Forelimb muscle (tissue), 1 donor: ENCODE measurements around the gene GSG1L. TPM values are rescaled to one million over a fixed set of nuclear protein-coding genes. Genes with fewer than 3 reads are reported as not detected.
"Not testable (repeated sequence)": the region's sequence is repeated elsewhere in the genome, so short reads cannot be mapped to it uniquely, and the experiment has no call there.

Source experiments
- DNase-seq: peaks from one replicate; pipeline ENCODE4 v3.0.0-alpha.2; 2013; ENCODE audit warnings: low read depth
- polyA plus RNA-seq: library from polyadenylated mRNA; unstranded; fragments of 120-200 nt; gene quantifications from one replicate; pipeline ENCODE4 v1.2.1, GENCODE V29; 2013; ENCODE audit not compliant: insufficient read length

The GSG1L gene
- polyA plus RNA-seq, 1 donor, result 2.0 TPM

- no peak for DNase-seq
These were observed 113.2 kb downstream of the GSG1L start for GRCh38 chr16:27950206-27950887.

DNA sequence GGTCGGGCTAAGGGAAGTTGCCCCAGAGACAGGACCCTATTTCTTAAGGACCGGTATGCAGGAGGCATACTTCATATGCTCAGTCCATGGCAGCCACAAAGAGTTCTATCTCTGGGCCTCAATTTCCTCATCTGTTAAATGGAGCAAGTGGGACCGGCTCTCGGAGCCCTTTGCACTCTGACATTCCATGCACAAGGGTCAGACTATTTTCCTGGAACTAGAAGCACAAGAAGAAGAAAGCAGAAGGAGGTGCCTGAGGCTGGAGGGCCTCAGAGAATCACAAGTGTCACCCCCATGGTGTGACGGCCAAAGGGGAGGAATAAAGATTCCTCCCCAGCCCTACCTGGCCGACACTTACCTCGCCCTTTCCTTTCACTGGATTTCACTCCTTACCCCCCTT lies 115.8 kb downstream of the GSG1L start:
- DNase-seq, result no peak

DNA sequence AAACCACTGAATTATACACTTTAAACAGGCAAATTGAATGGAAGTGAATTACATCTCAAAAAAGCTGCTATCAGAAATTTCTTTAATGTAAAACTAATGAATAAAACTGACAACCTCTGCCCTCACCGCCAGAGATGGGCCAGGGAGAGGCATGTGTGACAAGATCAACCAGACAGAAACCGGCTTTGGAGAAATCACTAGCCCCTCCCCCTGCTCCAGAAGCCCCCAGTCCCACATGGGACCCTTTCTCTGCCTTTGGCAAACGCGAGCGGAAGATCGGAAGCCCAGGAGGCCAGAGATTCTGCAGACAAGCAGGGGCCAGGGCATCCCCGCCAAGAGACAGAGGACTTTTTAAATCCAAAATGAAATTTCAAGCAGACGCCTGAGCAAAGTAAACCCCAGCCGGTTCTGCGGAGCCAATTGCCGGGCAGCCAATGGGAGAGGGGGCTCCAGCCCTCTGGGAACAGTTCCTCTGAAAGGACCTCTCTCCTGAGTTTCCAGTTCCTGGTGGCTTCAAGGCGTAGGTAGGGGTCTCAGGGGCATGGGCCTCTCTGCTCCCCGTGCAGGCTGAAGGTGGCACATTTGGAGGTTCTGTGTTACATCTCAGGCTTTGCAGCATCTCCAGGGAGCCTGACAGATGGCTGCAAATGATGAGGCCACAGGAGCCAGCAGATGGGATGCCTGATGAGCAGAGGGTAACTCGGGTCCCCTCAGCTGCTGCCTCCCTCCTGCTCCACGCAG lies 118.1 kb downstream of the GSG1L start:
- DNase-seq, result no peak

DNA sequence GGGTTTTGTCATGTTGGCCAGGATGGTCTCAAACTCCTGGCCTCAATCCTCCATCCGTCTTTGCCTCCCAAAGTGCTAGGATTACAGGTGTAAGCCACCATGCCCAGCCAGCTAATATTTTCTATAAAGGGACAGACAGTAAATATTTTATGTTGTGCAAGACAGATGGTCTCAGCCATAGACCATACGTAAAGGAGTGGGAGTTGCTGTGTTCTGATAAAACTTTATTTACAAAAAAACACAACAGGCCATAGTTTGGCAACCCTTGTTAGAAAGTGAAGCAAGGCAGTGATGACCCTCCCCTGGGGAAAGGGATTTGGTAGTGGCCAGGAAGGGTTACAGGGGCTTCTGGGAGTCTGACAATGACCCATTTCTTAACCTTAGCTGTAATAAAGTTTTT lies 119.7 kb downstream of the GSG1L start:
- DNase-seq, result no peak

DNA sequence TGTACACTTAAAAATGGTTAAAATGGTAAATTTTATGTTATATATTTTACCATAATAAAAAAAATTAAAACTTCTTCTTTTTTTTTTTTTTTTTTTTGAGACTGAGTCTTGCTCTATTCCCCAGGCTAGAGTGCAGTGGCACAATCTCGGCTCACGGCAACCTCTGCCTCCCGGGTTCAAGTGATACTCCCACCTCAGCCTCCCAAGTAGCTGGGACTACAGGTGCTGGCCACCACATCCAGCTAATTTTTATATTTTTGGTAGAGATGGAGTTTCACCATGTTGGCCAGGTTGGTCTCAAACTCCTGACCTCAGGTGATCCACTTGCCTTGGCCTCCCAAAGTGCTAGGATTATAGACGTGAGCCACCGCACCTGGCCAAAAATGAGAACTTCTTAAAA lies 121.4 kb downstream of the GSG1L start:
- not testable (repeated sequence) for DNase-seq

GRCh38 chr16:27935076-27935475 lies 128.4 kb downstream of the GSG1L start:
- DNase-seq, result no peak

DNA sequence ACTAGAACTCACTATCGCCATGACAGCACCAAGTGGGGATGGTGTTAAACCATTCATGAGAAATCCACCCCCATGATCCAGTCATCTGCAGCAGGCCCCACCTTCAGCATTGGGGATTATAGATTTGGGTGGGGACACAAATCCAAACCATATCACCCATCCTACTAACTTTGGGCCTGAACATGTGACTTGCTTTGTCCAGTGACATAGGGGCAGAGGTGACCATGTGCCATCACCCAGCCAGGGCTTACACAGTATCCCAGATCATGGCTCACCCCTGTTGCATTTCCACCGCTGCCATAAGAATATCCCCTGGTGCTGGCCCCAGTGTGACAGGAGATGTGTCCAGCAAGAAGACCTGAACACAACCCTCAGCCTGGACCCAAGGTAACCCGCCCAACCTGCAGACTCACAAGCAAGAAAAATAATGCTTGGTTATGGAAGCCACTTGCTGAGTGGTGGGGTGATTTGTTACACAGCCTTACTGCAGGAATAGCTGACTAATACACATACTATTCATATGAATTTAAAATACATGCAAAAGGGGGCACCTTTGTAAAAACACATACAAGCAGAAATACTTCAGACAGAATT lies 130.9 kb downstream of the GSG1L start:
- no peak for DNase-seq

DNA sequence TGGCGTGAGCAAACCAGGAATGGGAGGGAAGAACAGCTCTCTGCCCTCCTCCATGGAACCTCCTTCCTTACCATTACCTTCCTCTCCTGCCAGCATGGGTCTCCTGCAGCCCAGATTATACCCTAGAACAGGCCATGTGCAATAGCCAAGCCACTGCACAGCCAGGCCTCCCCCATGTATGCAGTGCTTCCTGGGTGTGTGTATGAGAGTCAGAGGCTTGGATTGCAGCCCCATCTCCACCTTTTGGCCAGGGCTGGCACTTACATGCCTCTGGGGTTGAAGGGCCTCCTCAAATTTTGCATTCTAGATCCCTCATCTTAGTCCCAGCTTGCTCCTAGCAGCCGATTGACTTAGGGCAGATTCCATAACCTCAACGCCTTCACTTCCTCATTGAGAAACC lies 133.7 kb downstream of the GSG1L start:
- DNase-seq, result no peak

- no peak for DNase-seq
These were observed 135.0 kb downstream of the GSG1L start for GRCh38 chr16:27928542-27928941.

- no peak for DNase-seq
These were observed 136.1 kb downstream of the GSG1L start for GRCh38 chr16:27927266-27927901.

DNA sequence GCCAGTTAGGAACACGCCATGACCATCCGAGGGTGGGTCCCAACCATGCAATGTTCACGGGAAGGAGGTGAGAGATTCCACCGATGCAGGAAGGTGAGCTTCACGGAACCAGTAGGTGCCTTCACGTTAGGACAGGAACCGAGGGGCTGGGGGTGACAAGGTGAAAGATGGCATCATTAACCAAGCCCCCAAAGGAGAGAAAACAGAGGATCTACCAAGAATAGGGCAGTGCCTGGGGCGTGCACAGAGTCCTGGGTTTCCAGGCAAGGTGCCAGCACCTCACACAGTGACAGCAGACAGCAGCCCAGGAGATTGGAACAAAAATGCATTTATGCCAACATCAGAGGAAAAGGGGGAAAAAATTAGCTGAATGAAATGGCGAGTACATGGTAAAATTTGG lies 137.9 kb downstream of the GSG1L start:
- no peak for DNase-seq

- DNase-seq, result no peak
These were observed 138.9 kb downstream of the GSG1L start for GRCh38 chr16:27924411-27925118.

DNA sequence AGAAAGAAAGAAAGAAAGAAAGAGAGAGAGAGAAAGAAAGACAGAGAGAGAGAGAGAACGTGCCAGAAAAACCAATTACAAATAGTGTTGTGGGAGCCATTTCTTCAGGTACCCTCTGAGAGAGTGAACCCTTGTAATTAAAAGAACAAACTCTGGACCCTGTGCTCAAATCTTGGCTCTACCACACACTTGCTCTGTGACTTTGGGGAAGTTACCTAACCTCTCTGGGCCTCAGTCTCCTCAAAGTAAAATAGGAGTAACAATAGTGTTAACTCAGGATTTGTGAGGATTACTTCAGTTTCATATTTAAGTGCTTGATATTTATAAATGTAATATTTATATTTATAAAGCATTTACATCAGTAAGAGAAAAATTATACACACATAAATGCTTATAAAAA lies 139.8 kb downstream of the GSG1L start:
- DNase-seq, result no peak

DNA sequence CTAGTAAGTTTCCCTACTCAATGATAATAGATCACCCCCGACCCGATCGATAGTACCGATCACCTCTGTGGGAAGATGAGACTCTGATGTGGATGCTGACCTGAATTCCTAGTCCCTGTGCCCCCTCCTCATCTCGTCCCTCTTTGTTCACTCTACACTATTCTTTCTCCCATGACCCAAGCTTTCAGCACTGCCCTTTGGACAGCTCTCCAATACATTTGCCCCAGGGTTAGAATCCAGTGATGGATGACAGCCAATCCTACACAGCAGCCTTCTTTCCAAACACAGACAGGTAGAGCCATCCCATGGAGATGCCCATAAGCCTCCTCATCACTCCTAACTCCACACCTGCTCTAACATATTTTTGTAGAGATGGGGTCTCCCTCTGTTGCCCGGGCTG lies 141.1 kb downstream of the GSG1L start:
- no peak for DNase-seq

DNA sequence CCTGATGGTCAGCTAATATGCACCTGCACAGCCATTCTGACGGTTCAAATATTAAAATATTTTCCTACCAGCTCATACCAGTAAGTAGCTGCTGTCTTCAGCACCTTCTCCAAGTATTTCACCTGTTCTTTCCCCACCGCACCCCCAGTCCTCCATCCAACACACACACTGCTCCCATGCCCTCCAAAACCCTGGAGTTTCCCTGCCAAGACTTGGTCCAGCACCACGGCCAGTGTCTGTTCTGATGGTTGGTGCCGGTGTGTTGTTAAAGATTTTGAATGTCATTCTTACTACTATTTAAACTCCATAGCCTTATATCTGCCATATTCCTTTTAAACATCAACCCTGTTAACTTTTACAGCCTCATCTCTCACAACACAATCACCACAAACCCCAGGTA lies 142.4 kb downstream of the GSG1L start:
- no peak for DNase-seq

GRCh38 chr16:27920391-27920891 lies 143.1 kb downstream of the GSG1L start:
- DNase-seq, result no peak

DNA sequence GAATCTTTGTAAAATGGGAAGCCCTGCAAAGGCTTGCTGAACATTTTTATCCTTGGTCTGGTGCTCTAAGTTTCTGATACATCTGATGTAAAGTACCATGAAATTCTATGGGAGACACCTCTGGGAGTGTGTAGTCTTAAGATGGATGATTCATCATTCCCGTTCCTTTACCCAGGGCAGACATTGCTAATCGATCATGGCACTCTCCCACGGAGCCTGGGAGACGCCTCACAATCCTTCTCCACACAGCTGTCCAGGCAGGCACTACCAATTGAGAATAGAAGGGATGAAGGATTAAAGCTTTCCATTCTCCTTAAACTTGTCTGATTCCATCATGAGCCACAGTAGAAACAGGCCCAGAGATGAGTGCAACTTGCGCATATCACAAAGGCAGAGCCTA lies 144.8 kb downstream of the GSG1L start:
- DNase-seq, result no peak

DNA sequence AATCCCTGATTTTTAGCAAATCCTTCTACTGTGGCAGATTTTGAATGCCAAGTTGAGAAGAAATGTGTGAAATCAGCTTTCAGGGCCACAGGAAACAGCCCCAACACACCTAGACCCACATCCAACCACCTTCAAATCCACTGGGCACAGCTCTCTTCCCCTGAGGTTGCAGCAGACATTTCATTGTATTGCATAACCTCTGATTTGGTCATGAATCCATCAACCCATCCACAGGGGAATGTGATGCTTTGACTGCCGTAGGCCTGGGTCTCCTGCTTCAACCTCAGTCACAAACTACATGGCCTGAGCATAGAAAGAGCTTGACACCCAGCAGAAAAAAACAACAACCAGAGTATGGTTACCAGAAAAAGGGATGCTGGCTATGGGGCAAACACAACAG lies 145.6 kb downstream of the GSG1L start:
- no peak for DNase-seq

- DNase-seq, result no peak
These were observed 152.0 kb downstream of the GSG1L start for GRCh38 chr16:27911486-27911885.

DNA sequence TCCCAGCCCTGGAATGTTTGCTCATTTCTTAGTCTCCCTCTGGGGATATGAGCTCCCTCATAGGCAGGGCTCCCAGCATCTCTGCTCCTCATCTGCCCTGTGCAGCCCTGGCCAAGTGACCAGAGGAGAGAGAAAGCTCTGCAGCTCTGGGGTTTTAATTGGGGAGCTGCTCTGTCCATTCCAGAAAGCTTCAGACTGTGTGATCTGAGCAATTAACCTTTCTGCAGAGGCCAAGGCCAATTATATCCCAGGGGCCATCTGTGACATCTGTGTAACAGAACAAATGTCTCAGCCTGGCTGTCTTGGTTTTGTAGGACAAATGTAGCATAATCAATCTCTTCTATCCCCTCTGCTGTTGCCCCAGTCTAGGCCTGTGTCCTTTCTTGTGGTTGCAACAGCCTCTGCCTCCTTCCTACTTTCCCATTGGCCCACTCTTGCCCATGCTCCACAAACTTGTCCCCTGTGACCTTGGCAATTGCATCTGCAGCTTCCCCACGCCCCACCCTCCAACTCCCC lies 156.0 kb downstream of the GSG1L start:
- no peak for DNase-seq

DNA sequence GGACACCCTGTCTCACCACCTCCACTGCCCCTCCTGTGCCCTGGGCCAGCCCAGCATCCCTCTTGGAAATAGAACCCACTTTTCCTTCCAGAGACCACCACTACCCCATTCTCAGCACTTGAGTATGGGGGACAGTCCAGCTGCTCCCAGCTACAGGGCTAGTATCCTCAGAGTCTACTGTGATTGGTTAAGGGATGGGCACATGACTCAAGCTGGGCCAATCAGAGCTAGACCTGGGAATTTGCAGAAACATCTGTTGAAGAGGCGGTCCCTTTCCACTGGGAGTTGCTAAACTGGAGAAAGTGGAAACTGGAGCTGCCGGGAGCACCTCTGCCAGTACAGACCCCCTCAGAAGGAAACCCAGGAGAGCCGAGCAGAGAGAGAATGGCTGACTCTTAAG lies 156.6 kb downstream of the GSG1L start:
- no peak for DNase-seq
